HG02588 (cell line): ENCODE measurements around the gene CCND1.

Source experiments
- ATAC-seq: cut with Tn5 transposase; IDR thresholded peaks from one replicate; pipeline ENCODE4 v1.9.1; 2021; ENCODE audit warnings: mild to moderate bottlenecking, moderate library complexity; ENCODE audit not compliant: unreplicated experiment

The CCND1 gene

DNA sequence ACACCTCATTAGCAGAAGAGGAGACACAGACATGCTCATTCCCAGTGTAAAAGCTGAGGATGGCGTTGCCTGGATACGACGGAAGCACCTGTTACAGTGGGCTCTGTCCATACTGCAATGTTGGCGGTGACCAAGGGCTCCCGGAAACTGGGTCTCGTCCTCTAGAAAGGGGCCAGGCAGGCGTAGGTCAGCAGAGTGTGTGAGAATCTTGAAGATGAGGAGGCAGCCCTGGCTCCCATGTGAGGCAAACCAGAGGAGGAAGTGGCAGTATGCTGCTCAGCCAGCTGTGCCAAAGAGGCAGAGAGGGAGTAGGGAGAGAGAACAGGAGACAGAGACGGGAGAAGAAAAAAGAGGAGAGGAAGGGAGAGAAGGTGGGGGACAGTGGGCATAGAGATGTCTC is 23.9 kb downstream of the CCND1 start:
- no peak for ATAC-seq

DNA sequence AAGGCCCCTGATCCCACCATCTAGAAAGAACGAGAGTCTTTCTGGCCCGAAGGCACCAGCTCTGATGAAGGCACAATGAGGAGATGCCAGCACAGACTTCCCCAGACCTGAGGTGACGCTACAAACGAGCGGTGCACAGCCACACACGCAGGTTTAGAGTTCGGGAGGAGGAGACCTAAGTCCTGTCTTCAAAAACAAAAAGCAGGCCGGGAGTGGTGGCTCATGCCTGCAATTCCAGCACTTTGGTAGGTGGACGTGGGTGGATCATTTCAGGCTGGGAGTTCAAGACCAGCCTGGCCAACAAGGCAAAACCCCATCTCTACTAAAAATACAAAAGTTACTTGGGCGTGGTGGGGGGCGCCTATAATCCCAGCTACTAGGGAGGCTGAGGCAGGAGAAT is 24.7 kb downstream of the CCND1 start:
- no peak for ATAC-seq

DNA sequence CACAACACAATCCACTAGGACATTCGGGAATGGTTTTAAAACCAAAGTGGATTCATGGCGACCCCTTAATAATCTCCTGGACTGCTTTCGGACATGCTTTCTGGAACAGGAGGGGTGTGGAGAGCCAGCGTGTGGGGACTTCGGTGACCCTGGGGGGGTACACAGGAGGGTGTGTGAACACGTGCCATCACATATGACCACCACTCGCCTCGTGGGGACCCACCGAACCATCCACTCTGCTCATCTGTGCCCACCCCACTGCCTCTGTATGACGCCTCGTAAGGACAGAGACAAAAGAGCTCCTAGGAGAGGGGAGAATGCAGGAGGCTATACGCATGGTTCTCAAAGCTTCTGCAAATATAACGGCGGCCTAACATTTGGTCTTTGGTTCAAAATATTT is 25.3 kb downstream of the CCND1 start:
- ATAC-seq = no peak

- ATAC-seq = no peak
Measured at GRCh38 chr11:69666752-69667536, 26.0 kb downstream of the CCND1 start.

GRCh38 chr11:69667619-69668604 is 27.0 kb downstream of the CCND1 start:
- ATAC-seq = no peak

GRCh38 chr11:69669486-69669885 is 28.5 kb downstream of the CCND1 start:
- ATAC-seq = no peak

GRCh38 chr11:69670158-69670845 is 29.3 kb downstream of the CCND1 start:
- no peak for ATAC-seq

DNA sequence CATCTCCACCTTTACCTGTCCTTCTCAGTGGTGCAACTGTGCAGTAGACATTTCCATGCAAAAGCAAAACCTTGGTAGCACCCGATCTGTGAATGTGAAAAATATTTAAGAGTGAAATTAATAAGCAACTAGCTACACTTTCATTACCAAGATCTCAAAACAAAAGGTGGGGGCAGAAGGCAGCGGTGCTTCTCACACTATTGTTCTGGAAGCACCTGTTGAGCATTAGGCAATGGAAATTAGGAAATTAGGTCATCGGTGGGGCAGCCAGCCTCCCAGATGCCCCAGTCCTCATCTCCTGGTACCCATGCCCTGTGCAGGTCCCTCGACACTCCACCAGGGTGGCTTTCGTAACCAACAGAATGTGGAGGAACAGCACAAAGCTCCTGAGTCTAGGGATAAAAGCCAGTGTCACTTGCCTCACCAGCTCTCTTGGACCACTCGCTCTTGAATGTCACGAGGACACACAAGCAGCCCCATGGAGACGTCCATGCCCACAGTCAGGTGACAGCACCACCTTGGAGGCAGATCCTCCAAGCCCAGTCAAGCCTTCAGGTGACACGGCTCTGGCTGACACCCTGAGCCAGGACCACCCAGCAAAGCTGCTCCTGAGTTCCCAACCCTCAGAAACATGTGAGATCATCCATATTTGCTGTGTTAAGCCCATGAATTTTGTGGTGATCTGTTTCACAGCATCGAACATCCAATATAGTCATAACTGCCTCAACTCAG is 30.9 kb downstream of the CCND1 start:
- ATAC-seq = no peak

- ATAC-seq = no peak
Measured at GRCh38 chr11:69674267-69674885, 33.4 kb downstream of the CCND1 start.

DNA sequence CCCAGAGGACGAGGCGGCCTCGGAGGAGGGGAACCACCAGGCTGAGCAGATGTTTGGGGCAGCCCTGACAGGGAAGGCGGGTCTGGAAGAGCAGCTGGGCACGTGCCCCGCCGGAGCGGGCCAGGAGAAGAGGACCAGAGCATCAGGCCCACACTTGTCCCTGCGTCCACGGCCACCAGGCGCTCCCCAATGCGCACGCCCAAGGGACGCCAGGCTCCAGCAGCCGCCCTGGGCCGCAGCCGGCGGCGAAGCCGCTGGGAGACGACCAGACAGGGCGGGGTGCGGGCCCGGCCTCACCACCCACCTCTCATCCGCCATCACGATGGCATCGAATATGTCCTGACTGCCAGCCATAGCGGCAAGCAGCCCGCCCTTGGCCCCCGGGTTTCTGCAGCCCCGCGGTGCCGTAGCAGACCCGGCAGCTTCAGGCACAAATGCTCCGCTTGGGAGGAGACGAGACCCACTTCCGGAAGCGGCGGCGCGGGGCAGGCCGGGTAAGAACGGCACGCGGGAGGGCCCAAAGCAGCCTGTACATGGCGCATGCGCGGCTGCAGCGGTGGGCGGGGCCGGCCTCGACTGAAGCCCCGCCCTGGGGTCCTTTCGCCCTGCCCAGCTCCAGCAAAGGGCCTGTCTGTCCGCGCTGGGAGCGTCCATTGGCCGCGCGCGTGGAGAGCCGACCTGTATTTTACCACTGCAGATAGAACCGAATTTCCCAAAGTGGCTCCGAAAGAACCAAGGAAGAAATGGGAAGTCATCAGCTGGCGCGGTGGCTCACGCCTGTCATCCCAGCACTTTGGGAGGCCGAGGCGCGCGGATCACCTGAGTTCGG is 34.1 kb downstream of the CCND1 start, which contains the start of gene LTO1:
Gene LTO1, minus strand, starts transcription at position 468 of the 829 bp plus-strand sequence. Its CDS starts 114 bp downstream, at position 354.
- ATAC-seq = peak; percentile 90

DNA sequence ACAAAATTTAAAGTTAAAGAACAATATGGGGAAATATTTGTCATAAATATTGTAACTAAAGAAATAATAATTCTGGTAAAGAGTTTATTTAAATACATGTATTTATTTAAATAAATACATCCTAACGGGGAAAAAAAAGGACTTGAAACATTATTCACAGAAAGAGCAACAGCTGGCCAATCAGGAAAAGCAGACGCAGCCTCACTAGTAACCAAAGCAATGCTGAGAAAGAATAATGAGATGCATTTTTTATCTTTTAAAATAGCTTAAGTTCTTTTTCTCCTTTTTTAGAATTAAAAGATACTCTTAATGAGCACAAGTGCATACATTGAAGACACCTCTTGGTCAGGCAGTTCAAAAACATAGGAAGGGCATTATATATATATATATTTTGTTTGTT is 36.8 kb downstream of the CCND1 start:
- no peak for ATAC-seq

DNA sequence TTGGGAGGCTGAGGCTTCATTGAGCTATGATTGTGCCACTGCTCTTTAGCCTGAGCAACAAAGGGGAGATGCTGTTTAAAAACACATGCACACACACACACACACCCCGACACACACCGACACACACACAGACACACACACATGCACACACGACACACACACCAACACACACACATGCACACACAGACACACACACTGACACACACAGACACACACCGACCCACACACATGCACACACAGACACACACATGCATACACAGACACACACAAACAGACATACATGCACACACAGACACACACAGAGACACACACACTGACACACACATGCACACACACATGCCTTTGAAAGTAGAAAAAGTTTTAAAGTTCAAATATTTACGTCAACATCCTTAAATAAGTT is 39.7 kb downstream of the CCND1 start:
- ATAC-seq = no peak

DNA sequence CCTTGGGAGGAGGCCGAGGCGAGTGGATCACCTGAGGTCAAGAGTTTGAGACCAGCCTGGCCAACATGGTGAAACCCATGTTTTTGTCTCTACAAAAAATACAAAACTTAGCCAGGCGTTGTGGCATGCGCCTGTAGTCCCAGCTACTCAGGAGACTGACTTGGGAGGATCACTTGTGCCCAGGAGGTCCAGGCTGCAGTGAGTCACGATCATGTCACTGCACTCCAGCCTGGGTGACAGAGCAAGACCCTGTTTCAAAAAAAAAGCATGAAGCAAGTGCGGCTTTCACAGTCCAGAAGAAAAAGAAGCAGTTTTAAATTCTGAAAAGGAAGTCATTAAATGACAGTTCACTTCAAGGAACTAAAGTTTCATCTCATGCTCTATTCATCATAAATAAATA is 41.3 kb downstream of the CCND1 start:
- ATAC-seq = no peak

- ATAC-seq = no peak
Measured at GRCh38 chr11:69682681-69683326, 41.8 kb downstream of the CCND1 start.

- ATAC-seq = no peak
Measured at GRCh38 chr11:69683764-69684333, 42.9 kb downstream of the CCND1 start.

GRCh38 chr11:69684651-69685050 is 43.7 kb downstream of the CCND1 start:
- no peak for ATAC-seq

DNA sequence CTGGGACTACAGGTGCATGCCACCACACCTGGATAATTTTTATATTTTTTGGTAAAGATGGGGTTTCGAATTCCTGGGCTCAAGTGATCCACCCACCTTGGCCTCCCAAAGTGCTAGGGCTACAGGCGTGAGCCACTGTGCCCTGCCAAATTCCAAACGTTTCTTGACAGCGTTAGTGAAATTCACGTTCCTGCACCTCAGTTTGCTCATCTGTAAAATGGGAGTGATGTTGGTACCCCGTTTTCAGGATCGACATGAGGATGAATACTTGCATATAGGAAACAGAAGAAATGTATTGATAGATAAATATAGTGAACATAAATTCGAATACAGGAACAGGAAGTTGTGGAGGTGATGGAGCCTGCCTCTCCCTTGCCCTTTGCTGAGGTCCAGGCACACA is 44.4 kb downstream of the CCND1 start:
- ATAC-seq = no peak

- no peak for ATAC-seq
Measured at GRCh38 chr11:69686452-69686851, 45.5 kb downstream of the CCND1 start.
